Activated T-cell treated with anti-CD3 and anti-CD28 coated beads, Interleukin-2, amount 50 U/mL, for 72 hours (primary cell): ENCODE results near the gene MDC1. TPM values are rescaled to one million over a fixed set of nuclear protein-coding genes. Genes with fewer than 3 reads are reported as not detected.
"Not testable (repeated sequence)": the region's sequence is repeated elsewhere in the genome, so short reads cannot be mapped to it uniquely, and the experiment has no call there.

Source experiments
- ATAC-seq, 2 donors: fragments of 150-1000 bp; cut with Tn5 transposase; replicated peaks in 1 of 2; 2 replicates each; pipeline ENCODE4 v1.10.0; 2021; ENCODE audit warnings: moderate library complexity in 2 of 2, mild to moderate bottlenecking in 1 of 2
- DNase-seq, 2 donors: peaks; one replicate each; pipeline ENCODE4 v3.0.0; 2021 to 2022; ENCODE audit warnings: mixed read lengths in 1 of 2
- H3K27ac Mint-ChIP-seq: one replicate; pipeline ENCODE4 v1.8.0; 2022; ENCODE audit warnings: mild to moderate bottlenecking, moderate library complexity, mixed read lengths
- H3K27me3 Mint-ChIP-seq: one replicate; pipeline ENCODE4 v1.8.0; 2022; ENCODE audit warnings: low read depth, mixed read lengths
- H3K36me3 Mint-ChIP-seq, 2 donors: one replicate each; pipeline ENCODE4 v1.8.0; 2022; ENCODE audit warnings: mixed read lengths in 2 of 2, mild to moderate bottlenecking in 1 of 2; ENCODE audit not compliant: insufficient read depth in 2 of 2
- H3K4me1 Mint-ChIP-seq: one replicate; pipeline ENCODE4 v1.8.0; 2022; ENCODE audit warnings: low read depth, mixed read lengths
- H3K4me3 Mint-ChIP-seq, 2 donors: one replicate each; pipeline ENCODE4 v1.8.0; 2022; ENCODE audit warnings: mild to moderate bottlenecking in 2 of 2, mixed read lengths in 2 of 2, moderate library complexity in 2 of 2
- H3K9me3 Mint-ChIP-seq, 2 donors: one replicate each; pipeline ENCODE4 v1.8.0; 2022; ENCODE audit warnings: mixed read lengths in 2 of 2
- total RNA-seq, 2 donors: library from RNA; stranded (reverse); gene quantifications; one replicate each; pipeline ENCODE4 v1.2.3, GENCODE V29; 2022

MDC1 gene
- total RNA-seq, 2 donors from 2014 or later: 102 to 127 TPM

- H3K36me3 Mint-ChIP-seq: peaks cover 5 to 28% of the 10 kb centered on the region in 2 donors
- ATAC-seq: no peak
- H3K27ac Mint-ChIP-seq: no peak overlapping the region
- no peaks in the 10 kb centered on the region for H3K9me3 Mint-ChIP-seq
- H3K4me3 Mint-ChIP-seq: no peak overlapping the region
- peaks cover 16% of the 10 kb centered on the region for H3K4me1 Mint-ChIP-seq
- DNase-seq: no peak
- no peaks in the 10 kb centered on the region for H3K27me3 Mint-ChIP-seq
These were observed 51.9 kb downstream of the MDC1 start for GRCh38 chr6:30664994-30665767.

GRCh38 chr6:30657922-30658321 lies 59.2 kb downstream of the MDC1 start:
- not testable (repeated sequence) for DNase-seq, H3K27me3 Mint-ChIP-seq, ATAC-seq, H3K4me3 Mint-ChIP-seq, H3K9me3 Mint-ChIP-seq, H3K4me1 Mint-ChIP-seq, H3K27ac Mint-ChIP-seq
- peaks cover 10 to 43% of the 10 kb centered on the region in 2 donors for H3K36me3 Mint-ChIP-seq

DNA sequence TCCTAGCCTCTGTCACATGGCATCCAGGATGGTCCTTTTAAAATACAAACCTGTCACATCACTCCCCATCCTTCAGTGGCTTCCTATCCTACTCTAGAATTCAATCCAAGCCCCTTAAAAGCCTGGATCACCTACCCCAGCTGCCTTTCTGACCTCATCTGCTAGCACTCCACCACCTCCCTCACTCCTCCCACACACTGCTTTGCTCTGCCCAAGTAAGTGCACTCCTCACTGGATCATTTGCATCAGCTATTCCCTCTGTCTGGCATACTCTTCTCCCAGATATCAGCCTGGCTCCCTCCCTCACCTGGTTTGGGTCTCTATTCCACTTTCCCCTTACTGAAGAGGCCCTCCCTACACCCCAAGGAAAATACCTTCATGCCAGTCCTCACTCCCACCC lies 59.6 kb downstream of the MDC1 start:
- ATAC-seq: no peak
- DNase-seq: no peak
- H3K27ac Mint-ChIP-seq: peak overlapping the region; percentile 2
- no peaks in the 10 kb centered on the region for H3K4me1 Mint-ChIP-seq
- no peaks in the 10 kb centered on the region for H3K9me3 Mint-ChIP-seq
- H3K4me3 Mint-ChIP-seq: no peak overlapping the region
- H3K36me3 Mint-ChIP-seq: peaks cover 10 to 38% of the 10 kb centered on the region in 2 donors
- H3K27me3 Mint-ChIP-seq: no peaks in the 10 kb centered on the region

GRCh38 chr6:30656513-30656912 lies 60.6 kb downstream of the MDC1 start:
- Mint-ChIP-seq H3K9me3 (no peaks in the 10 kb centered on the region), H3K27ac (no peak overlapping the region), H3K27me3 (no peaks in the 10 kb centered on the region), H3K4me3 (no peak overlapping the region), H3K4me1 (no peaks in the 10 kb centered on the region), H3K36me3 (peaks cover 8 to 35% of the 10 kb centered on the region in 2 donors)
- DNase-seq: no peak
- no peak for ATAC-seq

DNA sequence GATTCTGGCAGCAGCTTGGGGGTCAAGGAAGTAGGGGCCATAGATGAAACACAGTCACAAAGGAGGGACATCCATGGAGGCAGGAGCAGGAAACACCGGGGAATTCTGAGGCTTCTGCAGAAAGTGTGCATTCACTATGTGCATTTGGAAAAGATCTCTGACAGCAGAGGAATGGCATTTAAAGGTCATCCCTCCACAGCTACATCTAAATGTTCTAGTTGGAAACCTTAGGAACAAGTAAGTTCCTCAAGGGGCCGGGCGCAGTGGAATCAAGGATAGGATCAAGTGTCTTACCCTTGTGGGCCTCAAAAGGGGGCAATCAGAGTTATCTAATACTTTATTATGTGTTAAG lies 61.4 kb downstream of the MDC1 start:
- ATAC-seq (no peak), DNase-seq (no peak)
- peaks cover 8 to 37% of the 10 kb centered on the region in 2 donors for H3K36me3 Mint-ChIP-seq
- H3K27ac Mint-ChIP-seq: no peak overlapping the region
- no peaks in the 10 kb centered on the region for H3K9me3 Mint-ChIP-seq
- H3K4me1 Mint-ChIP-seq: no peaks in the 10 kb centered on the region
- no peaks in the 10 kb centered on the region for H3K27me3 Mint-ChIP-seq
- no peak overlapping the region for H3K4me3 Mint-ChIP-seq

- H3K9me3 Mint-ChIP-seq: no peaks in the 10 kb centered on the region
- no peak overlapping the region for H3K4me3 Mint-ChIP-seq
- H3K4me1 Mint-ChIP-seq: peaks cover 1% of the 10 kb centered on the region
- peak overlapping the region; percentile 3 for H3K27ac Mint-ChIP-seq
- DNase-seq: no peak
- no peaks in the 10 kb centered on the region for H3K27me3 Mint-ChIP-seq
- no peak for ATAC-seq
- H3K36me3 Mint-ChIP-seq: peaks cover 8 to 36% of the 10 kb centered on the region in 2 donors
These were observed 62.0 kb downstream of the MDC1 start for GRCh38 chr6:30654798-30655742.

- no peak for DNase-seq
- Mint-ChIP-seq H3K4me3 (no peak overlapping the region), H3K27ac (peak overlapping the region; percentile 13), H3K27me3 (no peaks in the 10 kb centered on the region), H3K36me3 (peaks cover 5 to 23% of the 10 kb centered on the region in 2 donors), H3K9me3 (no peaks in the 10 kb centered on the region), H3K4me1 (peaks cover 17% of the 10 kb centered on the region)
- ATAC-seq: no peak
These were observed 65.9 kb downstream of the MDC1 start for GRCh38 chr6:30651143-30651542.

Other genes with a start within 250 kb of the MDC1 start
- 100 to 1,000 TPM; 713 to 829 TPM for gene HLA-E, start 227.8 kb downstream of the MDC1 start, total RNA-seq
- 100 to 1,000 TPM; 114 to 121 TPM for gene GNL1, start 160.8 kb downstream of the MDC1 start, total RNA-seq
- gene PRR3, start 160.0 kb downstream of the MDC1 start, total RNA-seq: 10 to 100 TPM; 23.0 to 31.8 TPM
- gene ABCF1, start 145.8 kb downstream of the MDC1 start, total RNA-seq: 10 to 100 TPM; 64.6 to 68.1 TPM
- gene PPP1R10, start 100.0 kb downstream of the MDC1 start, total RNA-seq: 100 to 1,000 TPM; 138 to 154 TPM
- 100 to 1,000 TPM; 109 to 132 TPM for gene MRPS18B, start 99.4 kb downstream of the MDC1 start, total RNA-seq
- 10 to 100 TPM in 1 of 2 donors, 1 to 10 TPM in 1; 8.3 to 14.2 TPM for gene ATAT1, start 90.4 kb downstream of the MDC1 start, total RNA-seq
- gene C6orf136, start 70.1 kb downstream of the MDC1 start, total RNA-seq: 10 to 100 TPM; 25.8 to 36.0 TPM
- 10 to 100 TPM; 39.2 to 43.0 TPM for gene DHX16, start 44.3 kb downstream of the MDC1 start, total RNA-seq
- gene PPP1R18, start 30.6 kb downstream of the MDC1 start, total RNA-seq: 100 to 1,000 TPM; 179 to 200 TPM
- 10 to 100 TPM; 26.9 to 29.6 TPM for gene NRM, start 26.3 kb downstream of the MDC1 start, total RNA-seq
- gene TUBB, start 3.1 kb upstream of the MDC1 start, total RNA-seq: 100 to 1,000 TPM; 668 to 724 TPM
- gene FLOT1, start 25.4 kb upstream of the MDC1 start, total RNA-seq: 100 to 1,000 TPM; 293 to 319 TPM
- gene IER3, start 27.3 kb upstream of the MDC1 start, total RNA-seq: 100 to 1,000 TPM; 174 to 197 TPM
- gene DDR1, start 167.2 kb upstream of the MDC1 start, total RNA-seq: 10 to 100 TPM in 1 of 2 donors, 1 to 10 TPM in 1; 9.4 to 11.6 TPM
- 10 to 100 TPM; 43.5 to 46.9 TPM for gene GTF2H4, start 190.9 kb upstream of the MDC1 start, total RNA-seq
- 10 to 100 TPM; 47.3 to 54.9 TPM for gene VARS2, start 197.0 kb upstream of the MDC1 start, total RNA-seq
- gene SFTA2, start 214.9 kb upstream of the MDC1 start, total RNA-seq: under 1 TPM in 1 of 2 donors, not detected in 1; 0.31 TPM
- gene MUCL3, start 223.7 kb upstream of the MDC1 start, total RNA-seq: under 1 TPM in 1 of 2 donors, not detected in 1; 0.09 TPM